ENCODE data around the gene BFSP2.
"Not testable (repeated sequence)": the region's sequence is repeated elsewhere in the genome, so short reads cannot be mapped to it uniquely, and the experiment has no call there.

The BFSP2 gene

DNA sequence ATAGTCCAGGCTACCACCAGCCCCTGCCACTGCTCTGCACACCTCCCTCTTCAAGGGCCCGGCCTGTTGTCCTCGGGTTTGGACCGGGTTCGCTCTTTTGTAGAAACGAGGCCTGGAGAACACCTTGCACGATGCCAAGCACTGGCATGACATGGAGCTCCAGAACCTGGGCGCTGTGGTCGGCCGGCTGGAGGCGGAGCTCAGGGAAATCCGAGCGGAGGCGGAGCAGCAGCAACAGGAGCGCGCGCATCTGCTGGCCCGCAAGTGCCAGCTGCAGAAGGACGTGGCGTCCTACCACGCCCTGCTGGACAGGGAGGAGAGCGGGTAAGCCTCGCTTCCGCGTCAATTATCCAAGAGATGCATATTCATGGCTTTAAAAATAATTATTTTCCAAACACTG, 72.4 kb downstream of the BFSP2 start:
- TF ChIP-seq TAF1 (IDR thresholded peaks at IDR 0.05; ENCODE audit: low read depth, low read length) = no peak
- no peak for TF ChIP-seq PAX5 (IDR thresholded peaks at IDR 0.05; ENCODE audit: insufficient read depth, low read length, severe bottlenecking)
- TF ChIP-seq POLR2A (IDR thresholded peaks at IDR 0.05; ENCODE audit: low read depth, low read length) = no peak
- no peak for TF ChIP-seq POU2F2 (IDR thresholded peaks at IDR 0.05; ENCODE audit: low read depth, low read length)
- TF ChIP-seq SPI1 (IDR thresholded peaks at IDR 0.05; ENCODE audit: low read depth, low read length) = no peak
- no peak for TF ChIP-seq POLR2AphosphoS5 (IDR thresholded peaks at IDR 0.05; ENCODE audit: low read depth, low read length)
- DNase-seq (ENCODE audit: insufficient read length, low spot score) = no peak
- no peak for FAIRE-seq

DNA sequence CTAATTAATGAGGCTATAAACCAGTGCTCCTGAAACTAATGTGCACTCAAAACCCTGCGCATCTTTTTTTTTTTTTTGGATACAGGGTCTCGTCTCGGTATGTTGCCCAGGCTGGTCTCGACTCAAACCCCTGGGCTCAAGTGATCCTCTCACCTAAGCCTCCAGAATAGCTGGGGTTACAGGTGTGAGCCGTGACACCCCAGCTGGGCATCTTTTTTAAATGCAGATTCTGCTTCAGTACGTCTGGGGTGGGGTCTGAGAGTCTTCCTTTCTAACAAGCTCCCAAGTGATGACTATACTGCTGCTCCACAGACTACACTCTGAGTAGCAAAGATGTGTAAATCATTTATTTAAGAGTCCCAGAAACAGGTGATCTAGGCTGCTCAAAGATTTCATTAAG, 73.0 kb downstream of the BFSP2 start:
- no peak for FAIRE-seq
- DNase-seq (ENCODE audit: insufficient read length, low spot score) = no peak
- no peak for TF ChIP-seq POLR2AphosphoS5 (IDR thresholded peaks at IDR 0.05; ENCODE audit: low read depth, low read length)
- no peak for TF ChIP-seq TAF1 (IDR thresholded peaks at IDR 0.05; ENCODE audit: low read depth, low read length)
- TF ChIP-seq POU2F2 (IDR thresholded peaks at IDR 0.05; ENCODE audit: low read depth, low read length) = no peak
- TF ChIP-seq SPI1 (IDR thresholded peaks at IDR 0.05; ENCODE audit: low read depth, low read length) = no peak
- TF ChIP-seq PAX5 (IDR thresholded peaks at IDR 0.05; ENCODE audit: insufficient read depth, low read length, severe bottlenecking) = no peak
- no peak for TF ChIP-seq POLR2A (IDR thresholded peaks at IDR 0.05; ENCODE audit: low read depth, low read length)

DNA sequence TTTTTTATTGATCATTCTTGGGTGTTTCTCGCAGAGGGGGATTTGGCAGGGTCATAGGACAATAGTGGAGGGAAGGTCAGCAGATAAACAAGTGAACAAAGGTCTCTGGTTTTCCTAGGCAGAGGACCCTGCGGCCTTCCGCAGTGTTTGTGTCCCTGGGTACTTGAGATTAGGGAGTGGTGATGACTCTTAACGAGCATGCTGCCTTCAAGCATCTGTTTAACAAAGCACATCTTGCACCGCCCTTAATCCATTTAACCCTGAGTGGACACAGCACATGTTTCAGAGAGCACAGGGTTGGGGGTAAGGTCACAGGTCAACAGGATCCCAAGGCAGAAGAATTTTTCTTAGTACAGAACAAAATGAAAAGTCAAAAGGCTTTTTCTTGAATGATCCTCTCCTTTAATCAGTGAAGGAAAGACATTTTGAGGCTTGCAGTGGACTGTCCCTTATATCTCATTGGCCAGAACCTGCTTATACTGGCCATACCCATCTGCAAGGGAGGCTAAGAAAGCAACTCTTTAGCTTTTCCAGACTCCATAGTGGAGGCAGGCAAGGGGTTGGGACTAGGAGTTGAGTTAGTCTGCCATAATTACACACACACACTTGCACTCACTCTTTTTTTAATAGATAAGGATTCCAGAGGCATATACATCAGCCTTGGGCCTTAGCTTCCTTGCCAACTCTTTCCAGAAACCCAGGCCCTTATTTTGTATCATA, 73.8 kb downstream of the BFSP2 start:
- not testable (repeated sequence) for DNase-seq (ENCODE audit: insufficient read length, low spot score)
- peak; percentile 9 for FAIRE-seq

DNA sequence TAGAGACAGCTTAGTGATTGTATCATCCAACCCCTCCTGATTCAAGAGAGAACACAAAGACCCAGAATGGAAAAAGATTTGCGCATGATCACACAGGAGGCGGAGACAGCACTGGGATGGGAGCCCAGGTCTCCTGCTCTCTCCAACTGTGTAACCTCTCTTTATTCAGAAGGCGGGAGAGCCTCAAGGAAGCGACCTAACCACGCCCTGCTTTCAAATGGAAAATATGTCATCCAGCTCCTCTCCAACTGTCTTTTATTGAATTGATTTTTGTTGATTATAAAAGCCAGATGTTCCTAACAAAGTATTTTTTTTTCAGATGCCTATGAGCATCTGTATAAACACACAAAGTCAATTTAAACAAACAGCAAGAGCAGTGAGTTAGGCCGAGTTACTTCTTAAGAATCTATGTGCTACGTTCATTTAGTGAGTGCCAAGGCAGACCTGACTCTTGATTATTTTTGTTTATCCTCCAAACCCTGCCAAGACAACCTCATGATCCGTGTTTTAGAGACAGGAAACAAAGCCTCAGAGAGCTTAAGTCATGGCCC, 74.5 kb downstream of the BFSP2 start:
- FAIRE-seq (no peak), DNase-seq (ENCODE audit: insufficient read length, low spot score) (no peak)
- TF ChIP-seq SPI1 (IDR thresholded peaks at IDR 0.05; ENCODE audit: low read depth, low read length) = no peak

DNA sequence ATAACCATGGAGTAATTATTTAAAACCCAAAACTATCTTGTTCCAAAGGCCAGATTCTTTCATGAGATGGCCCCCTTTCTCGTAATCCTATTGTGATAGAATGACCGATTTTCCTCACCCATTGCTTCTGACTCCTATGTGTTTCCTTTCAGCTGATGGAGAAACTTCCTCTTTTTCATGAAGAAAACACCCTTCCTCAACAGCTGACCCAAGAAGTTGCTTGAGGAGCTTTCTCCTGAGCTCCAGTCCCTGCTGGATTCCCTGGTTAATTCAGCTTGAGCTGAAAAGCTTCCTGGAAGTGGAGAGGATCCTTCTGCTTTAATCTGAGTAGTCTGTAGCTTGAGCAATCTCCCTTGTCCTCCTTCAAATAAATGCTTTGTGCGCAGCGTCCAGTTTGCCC, 75.0 kb downstream of the BFSP2 start:
- FAIRE-seq (no peak), DNase-seq (ENCODE audit: insufficient read length, low spot score) (no peak)
- TF ChIP-seq TAF1 (IDR thresholded peaks at IDR 0.05; ENCODE audit: low read depth, low read length) (no peak), SPI1 (IDR thresholded peaks at IDR 0.05; ENCODE audit: low read depth, low read length) (no peak), PAX5 (IDR thresholded peaks at IDR 0.05; ENCODE audit: insufficient read depth, low read length, severe bottlenecking) (no peak), POU2F2 (IDR thresholded peaks at IDR 0.05; ENCODE audit: low read depth, low read length) (no peak), POLR2A (IDR thresholded peaks at IDR 0.05; ENCODE audit: low read depth, low read length) (no peak), POLR2AphosphoS5 (IDR thresholded peaks at IDR 0.05; ENCODE audit: low read depth, low read length) (no peak)

DNA sequence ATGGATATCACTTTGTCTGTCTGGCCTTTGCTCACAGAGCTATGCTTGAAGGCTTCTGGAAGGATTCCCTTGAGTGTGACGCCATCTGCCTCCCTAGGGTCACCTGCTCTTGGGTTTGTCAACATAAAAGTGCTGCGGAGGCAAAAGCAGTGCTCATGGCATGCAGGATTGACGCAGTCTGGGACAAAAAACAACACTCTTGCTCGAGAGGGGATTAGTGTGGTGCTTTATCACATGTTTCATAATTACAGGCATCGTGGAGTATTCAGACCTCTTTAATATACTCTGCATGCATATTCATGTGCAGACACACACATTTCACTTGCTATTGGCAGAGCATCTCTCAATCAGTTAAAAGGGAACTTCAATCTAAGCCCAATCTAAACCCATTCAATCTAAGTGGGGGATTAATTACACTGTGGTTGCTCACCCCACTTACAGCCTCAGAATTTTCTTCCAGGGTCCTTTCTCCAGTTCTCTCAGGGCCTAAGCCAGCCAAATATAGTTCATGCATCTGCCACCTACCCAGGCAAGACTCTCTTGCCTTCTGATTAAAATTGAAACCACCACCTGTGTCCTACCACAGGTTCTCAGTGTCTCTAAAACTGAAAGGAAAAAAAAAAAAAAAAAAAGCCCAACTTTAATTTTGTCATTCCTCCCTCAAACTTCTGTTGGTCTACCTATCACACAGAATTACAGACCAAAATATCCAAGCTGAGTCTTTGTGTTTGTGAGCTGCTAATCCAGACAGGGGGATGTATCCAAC, 75.6 kb downstream of the BFSP2 start:
- peak; percentile 56 for DNase-seq (ENCODE audit: insufficient read length, low spot score)
- peak; percentile 94 for FAIRE-seq

DNA sequence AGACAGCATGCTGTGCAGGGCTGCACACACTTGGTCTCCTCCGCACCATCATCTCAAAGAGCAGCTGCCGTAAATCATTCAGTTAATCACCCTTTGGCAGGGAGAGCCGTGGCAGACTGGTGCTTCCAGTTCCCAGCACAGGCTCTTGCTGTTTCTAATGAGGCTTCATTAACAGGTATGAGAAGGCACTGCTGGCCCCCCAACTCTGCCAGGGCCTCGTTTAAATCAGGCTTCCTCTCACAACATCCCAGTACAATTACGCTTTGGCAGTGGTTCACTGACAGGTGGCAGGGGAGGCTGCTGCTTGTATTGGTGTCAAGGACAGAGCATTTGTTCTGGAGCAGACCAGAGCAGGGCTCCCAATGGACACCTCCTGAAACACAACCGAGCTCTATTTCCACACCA, 77.1 kb downstream of the BFSP2 start:
- FAIRE-seq (no peak), DNase-seq (ENCODE audit: insufficient read length, low spot score) (no peak)
- TF ChIP-seq SPI1 (IDR thresholded peaks at IDR 0.05; ENCODE audit: low read depth, low read length) (no peak), POU2F2 (IDR thresholded peaks at IDR 0.05; ENCODE audit: low read depth, low read length) (no peak), POLR2A (IDR thresholded peaks at IDR 0.05; ENCODE audit: low read depth, low read length) (no peak), TAF1 (IDR thresholded peaks at IDR 0.05; ENCODE audit: low read depth, low read length) (no peak), PAX5 (IDR thresholded peaks at IDR 0.05; ENCODE audit: insufficient read depth, low read length, severe bottlenecking) (no peak), POLR2AphosphoS5 (IDR thresholded peaks at IDR 0.05; ENCODE audit: low read depth, low read length) (no peak)

More for the DNA sequence above, 75.6 kb downstream of the BFSP2 start:
- TF ChIP-seq PAX5 (IDR thresholded peaks at IDR 0.05; ENCODE audit: insufficient read depth, low read length, severe bottlenecking) = no peak
- peak; percentile 99 for TF ChIP-seq POU2F2 (IDR thresholded peaks at IDR 0.05; ENCODE audit: low read depth, low read length)

DNA sequence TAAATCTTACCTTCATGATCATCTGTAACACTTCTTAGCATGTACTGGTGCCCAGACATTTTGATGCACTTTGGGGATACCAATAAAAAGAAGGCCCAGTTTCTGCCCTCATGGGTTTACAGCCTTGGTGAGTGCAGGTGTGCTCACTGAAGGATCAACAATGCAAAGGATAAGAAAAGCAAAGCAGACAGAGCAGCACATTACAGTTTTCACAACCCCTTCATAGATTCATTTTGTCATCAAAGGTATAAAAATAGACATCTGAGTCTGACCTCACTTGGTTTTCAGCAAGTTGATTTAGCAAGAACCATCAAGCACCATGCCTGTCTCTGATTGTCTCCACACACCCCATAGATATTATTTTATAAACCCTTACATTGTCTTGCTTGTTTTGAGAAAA, 77.6 kb downstream of the BFSP2 start:
- FAIRE-seq (peak; percentile 88), DNase-seq (ENCODE audit: insufficient read length, low spot score) (no peak)
- TF ChIP-seq TAF1 (IDR thresholded peaks at IDR 0.05; ENCODE audit: low read depth, low read length) (no peak), POU2F2 (IDR thresholded peaks at IDR 0.05; ENCODE audit: low read depth, low read length) (no peak), POLR2A (IDR thresholded peaks at IDR 0.05; ENCODE audit: low read depth, low read length) (no peak), SPI1 (IDR thresholded peaks at IDR 0.05; ENCODE audit: low read depth, low read length) (no peak), PAX5 (IDR thresholded peaks at IDR 0.05; ENCODE audit: insufficient read depth, low read length, severe bottlenecking) (no peak), POLR2AphosphoS5 (IDR thresholded peaks at IDR 0.05; ENCODE audit: low read depth, low read length) (no peak)

DNA sequence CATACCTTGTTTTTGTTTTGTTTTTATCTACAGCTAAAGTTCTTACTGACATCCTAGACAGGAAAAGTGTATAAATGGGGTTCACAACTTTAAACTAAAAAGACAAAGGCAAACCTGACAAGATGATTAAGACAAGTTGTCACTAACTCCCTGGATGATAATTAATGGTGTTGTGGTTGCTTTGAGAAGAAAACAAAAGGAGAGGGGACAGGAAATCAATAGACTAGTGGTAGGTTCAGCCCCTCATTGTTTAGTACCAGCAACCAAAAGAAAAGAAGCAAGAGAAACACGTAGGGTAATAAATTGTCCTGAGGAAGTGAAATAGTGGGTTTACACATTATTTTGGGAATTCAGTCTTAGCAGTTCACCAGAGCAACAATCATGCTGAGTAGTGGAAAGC, 78.8 kb downstream of the BFSP2 start:
- no peak for FAIRE-seq
- TF ChIP-seq SPI1 (IDR thresholded peaks at IDR 0.05; ENCODE audit: low read depth, low read length) (peak; percentile 45; the same call in 1 of the 2 replicates), POU2F2 (IDR thresholded peaks at IDR 0.05; ENCODE audit: low read depth, low read length) (no peak)
- no peak for DNase-seq (ENCODE audit: insufficient read length, low spot score)

DNA sequence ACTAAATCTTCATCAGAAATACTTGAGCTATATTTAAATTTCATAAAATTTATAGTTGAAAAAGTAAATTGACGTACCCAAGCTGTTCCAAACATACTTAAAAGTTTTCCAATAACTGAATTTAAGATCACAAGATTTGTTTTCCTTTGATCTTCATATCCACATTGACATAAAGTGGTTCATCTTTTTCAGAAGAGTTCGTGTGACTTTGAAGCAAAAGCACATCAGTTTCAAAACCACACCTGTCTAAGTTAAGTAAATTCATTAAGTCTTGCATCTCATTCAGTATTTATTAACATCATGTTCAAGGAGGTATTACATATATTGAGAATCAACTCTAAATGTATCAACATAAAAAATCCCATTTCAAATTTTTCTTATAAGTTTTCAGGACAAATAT, 79.5 kb downstream of the BFSP2 start:
- DNase-seq (ENCODE audit: insufficient read length, low spot score) = no peak
- FAIRE-seq = no peak
- TF ChIP-seq POU2F2 (IDR thresholded peaks at IDR 0.05; ENCODE audit: low read depth, low read length) = no peak
- no peak for TF ChIP-seq POLR2A (IDR thresholded peaks at IDR 0.05; ENCODE audit: low read depth, low read length)
- TF ChIP-seq PAX5 (IDR thresholded peaks at IDR 0.05; ENCODE audit: insufficient read depth, low read length, severe bottlenecking) = no peak
- no peak for TF ChIP-seq TAF1 (IDR thresholded peaks at IDR 0.05; ENCODE audit: low read depth, low read length)
- no peak for TF ChIP-seq POLR2AphosphoS5 (IDR thresholded peaks at IDR 0.05; ENCODE audit: low read depth, low read length)
- TF ChIP-seq SPI1 (IDR thresholded peaks at IDR 0.05; ENCODE audit: low read depth, low read length) = no peak
